Activated CD4-positive, alpha-beta T cell treated with anti-CD3 and anti-CD28 coated beads, Interleukin-2, amount 50 U/mL, for 24 hours (primary cell): ENCODE results near the gene TMPRSS9.

ENCODE experiments used
- DNase-seq, 2 donors: peaks; one replicate each; pipeline ENCODE4 v3.0.0-alpha.2; 2020; ENCODE audit warnings: low read depth in 1 of 2, low spot score in 1 of 2

Gene TMPRSS9

DNA sequence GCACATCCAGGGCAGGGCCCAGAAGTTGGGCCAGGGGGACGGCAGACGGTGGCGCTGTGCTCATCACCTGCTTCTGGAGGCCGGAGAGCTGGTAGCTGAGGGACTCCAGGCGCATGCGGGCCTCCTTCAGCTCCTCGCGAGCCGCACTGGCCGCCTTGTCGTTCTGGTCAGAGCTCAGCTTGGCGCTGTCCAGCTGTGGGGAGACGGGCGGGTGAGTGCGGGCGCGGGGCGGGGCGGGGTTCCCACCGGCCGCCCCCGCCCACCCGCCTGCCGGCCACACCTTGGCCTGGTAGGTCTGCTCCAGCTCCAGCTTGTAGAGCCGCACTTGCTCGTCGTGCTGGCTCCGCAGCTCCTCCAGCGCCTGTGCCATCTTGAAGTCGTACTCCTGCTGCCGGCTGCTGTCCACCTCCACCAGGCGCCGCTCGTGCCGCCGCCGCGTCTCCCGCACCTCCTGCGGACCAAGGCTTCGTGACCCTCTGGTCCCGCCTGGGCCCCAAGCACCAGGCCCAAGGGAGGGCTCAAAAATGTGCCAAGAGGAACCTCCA, 74.7 kb downstream of the TMPRSS9 start:
- DNase-seq = no peak

GRCh38 chr19:2436384-2436783, 76.3 kb downstream of the TMPRSS9 start:
- DNase-seq = no peak

- no peak for DNase-seq
Observed at GRCh38 chr19:2436926-2437325, 76.9 kb downstream of the TMPRSS9 start.

GRCh38 chr19:2438178-2438577, 78.1 kb downstream of the TMPRSS9 start:
- DNase-seq = no peak

GRCh38 chr19:2440515-2440914, 80.5 kb downstream of the TMPRSS9 start:
- no peak for DNase-seq

DNA sequence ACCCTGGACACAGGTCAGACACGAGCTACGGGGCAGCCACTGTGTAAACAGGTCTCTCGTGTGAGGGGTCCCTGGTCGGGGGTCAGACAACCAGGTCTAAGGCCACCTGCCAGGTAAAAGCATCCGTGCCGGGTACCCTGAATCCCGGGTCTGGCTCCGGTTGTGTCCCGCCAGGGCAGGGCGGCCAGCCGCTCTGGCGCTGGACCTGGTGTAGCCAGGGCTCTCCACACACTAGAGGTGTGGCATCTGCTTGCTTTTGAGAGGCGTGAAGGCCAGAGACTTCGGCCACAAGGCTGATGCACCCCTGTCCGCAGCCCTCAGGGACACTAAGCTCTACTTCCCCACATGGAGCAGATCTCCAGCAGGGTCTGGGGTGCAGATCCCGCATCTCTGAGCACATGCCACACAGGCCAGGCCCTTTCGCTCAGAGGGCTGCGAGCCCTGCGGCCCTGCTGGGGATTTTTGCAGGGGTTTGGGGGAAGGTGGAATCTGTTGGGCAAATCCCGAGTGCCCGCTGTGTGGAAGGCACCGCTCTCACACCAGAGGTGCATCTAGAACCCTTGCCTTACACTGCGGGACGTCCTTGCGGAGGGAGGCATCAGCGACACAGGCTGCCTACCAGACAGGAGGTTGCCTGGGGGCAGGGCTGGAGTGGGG, 81.2 kb downstream of the TMPRSS9 start:
- no peak for DNase-seq

GRCh38 chr19:2443116-2443784, 83.2 kb downstream of the TMPRSS9 start:
- DNase-seq = no peak

DNA sequence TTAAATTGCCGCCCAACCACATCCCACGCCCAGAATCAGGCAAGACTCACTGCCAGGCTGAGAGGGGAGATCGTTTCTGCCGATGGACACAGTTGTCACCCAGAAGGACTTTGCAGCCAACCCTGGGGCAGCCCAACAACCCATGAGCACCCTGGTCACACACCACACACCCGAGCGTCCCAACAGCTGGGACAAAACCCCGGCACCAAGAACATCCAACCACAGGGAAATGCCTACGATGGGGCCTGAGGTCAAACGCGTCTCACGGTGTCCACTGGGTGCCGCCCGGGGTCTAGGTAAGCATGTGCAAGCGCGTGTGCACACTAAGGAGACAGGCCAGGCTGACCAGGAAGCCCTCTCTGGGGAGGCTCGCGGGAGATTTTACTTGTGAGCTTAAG, 83.7 kb downstream of the TMPRSS9 start:
- no peak for DNase-seq

GRCh38 chr19:2444251-2445002, 84.4 kb downstream of the TMPRSS9 start:
- DNase-seq = no peak

DNA sequence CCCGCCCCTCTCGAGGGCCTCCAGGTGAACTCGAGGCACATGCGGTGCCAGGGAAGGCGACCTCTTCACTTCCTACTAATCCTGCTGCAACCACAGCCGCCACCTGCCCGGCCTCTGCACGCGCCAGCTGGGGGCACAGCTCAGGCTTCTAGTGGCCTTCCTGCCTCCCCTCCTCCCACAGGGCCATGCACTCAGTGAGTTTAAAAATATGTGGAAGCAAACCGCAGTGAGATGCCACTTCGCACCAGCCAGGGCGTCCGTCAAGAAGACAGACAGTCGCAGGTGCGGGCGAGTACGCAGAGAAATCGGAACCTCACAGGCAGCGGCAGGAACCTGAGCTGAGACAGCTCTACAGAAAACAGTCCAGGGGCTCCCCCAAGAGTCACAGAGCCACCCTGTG, 86.3 kb downstream of the TMPRSS9 start:
- DNase-seq = no peak

- DNase-seq = no peak
Observed at GRCh38 chr19:2449019-2449418, 89.0 kb downstream of the TMPRSS9 start.

DNA sequence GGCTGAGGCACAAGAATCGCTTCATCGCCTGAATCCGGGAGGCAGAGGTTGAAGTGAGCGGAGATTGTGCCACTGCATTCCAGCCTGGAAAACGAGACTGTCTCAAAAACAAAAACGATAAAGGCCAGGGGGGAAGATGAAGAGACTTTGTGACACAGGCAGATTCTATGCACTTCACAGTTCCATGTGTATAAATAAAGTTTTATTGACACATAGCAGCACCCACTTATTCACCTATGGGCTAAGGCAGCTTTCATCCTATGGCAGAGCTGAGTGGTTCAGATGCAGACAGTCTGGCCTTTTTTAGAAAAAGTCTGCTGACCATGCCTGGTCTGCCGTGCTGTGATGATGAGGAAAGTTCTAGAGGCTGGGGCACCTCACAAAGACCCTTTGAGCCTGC, 91.1 kb downstream of the TMPRSS9 start:
- no peak for DNase-seq

GRCh38 chr19:2451741-2452140, 91.7 kb downstream of the TMPRSS9 start:
- no peak for DNase-seq

DNA sequence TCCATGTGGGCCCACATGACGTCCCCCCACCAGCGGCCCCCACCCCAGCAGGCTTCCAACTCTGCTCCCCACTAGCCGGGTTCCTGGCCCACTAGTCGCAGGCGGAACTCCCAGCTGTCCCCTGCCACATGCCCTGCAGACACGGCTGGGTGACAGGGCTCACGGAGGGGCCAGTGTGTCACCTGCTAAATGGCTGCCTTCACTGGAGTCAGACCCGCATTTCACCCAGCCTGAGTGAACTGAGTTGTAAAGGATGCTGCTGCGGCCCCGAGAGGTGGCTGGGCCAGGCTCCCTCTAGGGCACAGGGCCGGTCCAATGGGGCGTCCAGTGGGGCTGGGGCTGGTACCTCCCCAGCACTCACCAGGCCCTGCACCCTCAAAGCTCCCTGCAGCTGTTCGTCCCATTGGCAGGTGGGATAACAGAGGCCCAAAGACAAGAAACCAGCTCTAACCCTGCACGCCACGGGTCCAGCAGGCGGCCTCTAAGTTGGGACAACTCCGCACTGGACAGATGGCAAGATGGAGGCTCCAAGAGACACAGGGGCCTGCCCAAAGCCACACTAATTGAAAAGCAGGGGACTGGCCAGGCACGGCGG, 93.5 kb downstream of the TMPRSS9 start:
- no peak for DNase-seq

- DNase-seq = no peak
Observed at GRCh38 chr19:2454199-2454961, 94.3 kb downstream of the TMPRSS9 start.

- DNase-seq = no peak
Observed at GRCh38 chr19:2454962-2455850, 95.1 kb downstream of the TMPRSS9 start.

GRCh38 chr19:2455851-2456570, 95.9 kb downstream of the TMPRSS9 start:
- no peak for DNase-seq

- DNase-seq = no peak
Observed at GRCh38 chr19:2457394-2458037, 97.5 kb downstream of the TMPRSS9 start.

DNA sequence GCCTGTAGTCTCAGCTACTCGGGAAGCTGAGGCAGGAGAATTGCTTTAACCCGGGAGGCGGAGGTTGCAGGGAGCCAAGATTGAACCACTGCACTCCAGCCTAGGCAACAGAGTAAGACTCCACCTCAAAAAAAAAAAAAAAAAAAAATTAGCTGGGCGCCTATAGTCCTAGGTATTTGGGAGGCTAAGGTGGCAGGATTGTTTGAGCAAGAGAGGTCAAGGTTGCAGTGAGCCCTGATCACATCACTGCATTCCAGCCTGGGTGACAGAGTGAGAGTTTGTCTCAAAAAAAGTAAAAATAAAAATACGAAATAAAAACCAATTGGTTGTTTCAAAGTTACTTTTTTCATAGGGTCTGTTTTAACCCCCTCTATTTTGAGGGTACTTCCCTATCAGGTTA, 98.0 kb downstream of the TMPRSS9 start:
- DNase-seq = no peak
